Stomach (tissue), 4 donors: ENCODE results near the gene YPEL2.

Source experiments
- CTCF ChIP-seq, 7 experiments: fragments of 450-650 bp in 4 of 7; fragments of 200-600 bp in 3 of 7; sonication (generic) in 3 of 7; IDR thresholded peaks; one replicate each; pipeline ENCODE4 v1.5.1; 2016 to 2019; ENCODE audit warnings: antibody characterized with exemption in 7 of 7, control low read depth in 2 of 7, mild to moderate bottlenecking in 1 of 7
- EP300 ChIP-seq: sonication (generic); formaldehyde crosslinking; IDR thresholded peaks from one replicate; pipeline ENCODE4 v1.6.1; 2017; ENCODE audit warnings: antibody characterized with exemption
- POLR2A ChIP-seq, 4 donors: fragments of 450-650 bp; IDR thresholded peaks; one replicate each; pipeline ENCODE4 v1.6.1; 2016; ENCODE audit warnings: antibody characterized with exemption in 4 of 4, control low read depth in 2 of 4, mild to moderate bottlenecking in 1 of 4, moderate library complexity in 1 of 4

DNA sequence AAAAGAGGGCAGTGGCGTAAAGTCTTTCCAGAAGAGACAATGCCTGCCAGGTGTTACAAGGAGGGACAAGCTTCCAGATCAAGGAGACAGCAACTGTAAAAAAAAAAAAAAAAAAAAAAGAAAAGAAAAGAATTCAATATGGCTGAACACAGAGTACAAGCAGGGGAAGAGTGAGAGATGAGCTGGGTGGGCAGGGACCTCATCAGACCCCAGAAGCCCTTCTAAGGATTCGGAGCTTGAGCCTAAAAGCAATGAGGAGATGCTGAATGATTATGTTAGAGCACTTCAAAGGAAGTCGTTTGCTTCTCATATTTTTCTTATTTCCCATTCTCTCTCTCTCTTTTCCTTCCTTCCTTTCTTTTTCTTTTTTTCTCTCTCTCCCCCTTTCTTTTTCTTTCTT is 103.0 kb downstream of the YPEL2 start:
- TF ChIP-seq POLR2A (IDR thresholded peaks at IDR 0.05) (no peak), EP300 (no peak), CTCF (IDR thresholded peaks at IDR 0.05) (no peak)
